GM21825 (cell line): ENCODE data around the gene PTPDC1.

ENCODE experiments used
- ATAC-seq: cut with Tn5 transposase; IDR thresholded peaks from one replicate; pipeline ENCODE4 v1.9.1; 2021; ENCODE audit warnings: mild to moderate bottlenecking, moderate library complexity; ENCODE audit not compliant: unreplicated experiment

The PTPDC1 gene

DNA sequence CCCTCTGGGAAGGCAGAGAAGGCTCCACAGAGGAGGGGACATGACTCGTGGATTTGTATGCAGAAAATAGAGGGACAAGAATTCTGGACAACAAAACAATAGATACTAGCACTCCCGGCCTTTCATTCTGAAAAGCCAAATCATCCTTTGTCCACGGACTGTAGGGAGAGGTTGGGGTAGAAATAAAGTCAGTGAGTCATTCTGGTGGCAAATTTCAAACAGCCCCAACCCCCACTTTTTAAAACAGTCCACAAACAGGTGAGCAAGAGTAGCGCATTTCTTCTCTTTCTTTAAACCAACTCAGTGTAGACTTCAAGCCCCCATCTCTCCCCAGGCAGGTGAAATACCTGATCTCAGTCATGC is 56.1 kb downstream of the PTPDC1 start:
- no peak for ATAC-seq

DNA sequence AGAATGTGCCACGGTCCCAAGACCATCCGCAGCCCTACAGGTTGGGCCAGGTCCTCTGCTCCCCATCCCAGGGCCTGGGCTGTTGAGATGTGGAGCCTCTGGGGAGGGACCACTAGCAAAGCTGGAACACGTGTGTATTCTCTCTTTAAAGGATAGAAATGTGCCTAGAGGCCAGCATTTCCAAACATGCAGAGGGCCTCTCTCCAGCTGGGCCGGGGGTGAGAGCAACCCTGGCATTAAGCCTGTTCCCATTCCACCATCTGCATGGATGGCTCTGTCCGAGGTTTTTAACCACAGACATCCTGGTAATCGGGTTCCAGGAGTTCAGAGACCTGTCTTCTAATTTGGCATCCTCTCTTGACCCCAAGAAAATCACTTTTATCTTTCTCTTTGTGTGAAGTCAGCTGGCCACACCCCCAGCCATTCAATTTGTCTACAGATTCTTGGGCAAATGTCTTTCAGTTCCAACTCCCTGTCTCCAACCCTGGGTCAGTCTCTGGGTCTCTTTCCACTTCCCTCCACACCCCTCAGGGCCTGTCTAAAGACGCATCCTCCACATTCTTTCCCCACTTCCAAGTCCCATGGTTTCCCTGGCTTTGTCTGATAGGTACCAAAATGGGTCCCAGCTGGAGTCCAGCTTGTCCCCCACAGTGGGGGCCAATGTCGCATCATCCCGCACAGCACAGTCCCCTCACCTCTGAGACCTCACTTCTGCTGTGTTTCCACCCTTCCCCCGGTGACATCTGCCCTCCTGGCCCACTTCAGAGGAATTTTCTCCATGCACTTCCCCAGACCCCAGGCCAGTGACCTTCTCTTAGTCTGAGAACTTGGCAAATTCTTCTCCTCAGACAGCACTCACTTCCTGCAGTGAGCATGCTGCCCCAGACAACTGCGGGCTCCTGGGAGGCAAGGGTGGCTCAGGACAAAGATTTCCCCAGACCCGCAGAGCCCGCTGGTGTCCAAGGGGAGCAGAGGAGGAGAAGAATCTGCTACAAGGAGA is 56.8 kb downstream of the PTPDC1 start:
- ATAC-seq, result no peak

DNA sequence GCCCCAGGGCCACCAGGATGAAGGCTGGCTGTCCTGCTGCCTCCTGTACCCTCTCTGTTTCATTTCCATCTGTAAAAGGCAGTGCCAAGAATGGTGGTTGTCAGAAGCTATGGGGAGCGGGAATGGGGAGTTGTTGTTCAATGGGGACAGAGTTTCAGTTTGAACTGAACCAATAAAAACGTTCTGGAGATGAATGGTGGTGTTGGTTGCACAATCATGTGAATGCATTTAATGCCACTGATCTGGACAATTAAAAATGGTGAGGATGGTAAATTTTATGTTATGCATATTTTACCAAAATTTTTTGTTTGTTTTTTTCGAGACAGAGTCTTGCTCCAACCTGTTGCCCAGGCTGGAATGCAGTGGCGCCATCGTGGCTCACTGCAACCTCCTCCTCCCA is 58.1 kb downstream of the PTPDC1 start:
- ATAC-seq, result no peak

DNA sequence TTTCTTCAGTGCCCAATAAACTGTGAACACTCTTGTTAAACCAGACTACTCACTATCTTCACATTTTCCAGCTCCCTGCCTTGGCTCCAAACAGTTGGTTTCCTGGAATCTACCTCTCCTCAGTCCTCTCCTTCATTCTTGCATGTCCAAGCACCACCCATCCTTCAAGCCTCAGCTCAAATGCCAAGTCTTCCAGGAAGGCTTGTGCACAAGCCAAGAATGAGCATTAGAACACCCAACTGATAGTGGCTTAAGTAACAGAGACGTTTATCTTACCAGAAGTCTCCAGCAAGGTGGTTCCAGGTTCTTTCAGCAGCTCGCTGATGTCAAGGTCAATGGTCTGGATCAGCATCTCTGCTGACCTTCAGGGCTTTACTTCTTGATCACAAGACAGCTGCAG is 60.1 kb downstream of the PTPDC1 start:
- ATAC-seq, result no peak

DNA sequence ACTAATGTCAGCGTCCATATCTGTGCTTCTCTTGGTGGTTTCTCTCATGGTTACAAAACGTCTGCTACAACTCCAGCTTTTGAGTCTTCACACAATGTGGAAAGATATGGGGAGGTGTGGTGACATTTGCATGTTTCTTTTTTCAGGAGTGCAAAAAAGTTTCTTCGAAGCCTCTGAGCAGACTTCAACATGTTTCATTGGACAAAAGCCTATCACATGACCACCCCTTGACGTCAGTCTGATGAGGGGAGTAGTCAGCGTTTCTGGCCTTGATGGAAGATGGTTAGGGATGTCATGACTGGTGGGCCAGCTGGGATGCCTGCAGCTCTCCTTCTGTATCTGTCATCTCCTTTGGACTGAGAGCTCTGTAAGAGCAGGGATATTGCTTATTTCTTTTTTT is 61.4 kb downstream of the PTPDC1 start:
- no peak for ATAC-seq

DNA sequence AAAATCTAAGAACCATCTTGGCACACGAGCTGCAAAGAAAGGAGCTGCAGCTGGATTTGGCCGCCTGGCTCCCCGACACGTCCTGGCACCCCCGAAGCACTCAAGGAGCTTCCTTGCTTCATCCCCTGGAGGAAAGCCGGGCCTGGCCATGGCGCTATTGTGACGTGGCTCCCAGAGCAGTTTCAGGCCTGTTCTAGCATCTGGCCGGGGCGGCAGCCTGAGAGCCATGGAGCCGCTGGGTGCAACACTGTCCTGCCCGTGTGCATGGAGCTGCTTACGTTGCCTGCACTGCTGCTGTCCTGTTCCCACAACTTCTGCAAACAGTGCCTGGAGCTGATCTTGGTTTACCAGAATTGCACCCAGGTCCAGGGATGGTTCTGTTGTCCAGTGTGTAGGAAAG is 63.5 kb downstream of the PTPDC1 start:
- ATAC-seq, result no peak

DNA sequence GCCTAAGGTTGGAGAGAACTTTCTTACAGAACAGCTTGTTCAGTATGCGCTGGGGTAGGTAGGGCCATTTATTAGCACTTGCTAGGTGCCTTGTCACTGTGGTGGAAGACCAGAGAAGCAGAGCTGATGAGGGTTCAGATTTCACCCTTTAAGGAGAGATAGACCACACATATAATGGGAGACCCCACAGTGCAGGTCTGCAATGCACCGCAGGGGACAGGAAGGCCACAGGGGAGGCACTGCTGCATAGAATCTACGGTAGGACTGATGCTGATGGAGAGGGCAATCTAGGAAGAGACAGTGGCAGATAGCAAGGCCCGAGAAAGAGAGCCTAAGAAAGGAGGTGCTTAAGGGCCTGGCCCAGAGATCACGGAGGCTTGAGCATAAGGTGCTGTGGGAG is 64.2 kb downstream of the PTPDC1 start:
- no peak for ATAC-seq

DNA sequence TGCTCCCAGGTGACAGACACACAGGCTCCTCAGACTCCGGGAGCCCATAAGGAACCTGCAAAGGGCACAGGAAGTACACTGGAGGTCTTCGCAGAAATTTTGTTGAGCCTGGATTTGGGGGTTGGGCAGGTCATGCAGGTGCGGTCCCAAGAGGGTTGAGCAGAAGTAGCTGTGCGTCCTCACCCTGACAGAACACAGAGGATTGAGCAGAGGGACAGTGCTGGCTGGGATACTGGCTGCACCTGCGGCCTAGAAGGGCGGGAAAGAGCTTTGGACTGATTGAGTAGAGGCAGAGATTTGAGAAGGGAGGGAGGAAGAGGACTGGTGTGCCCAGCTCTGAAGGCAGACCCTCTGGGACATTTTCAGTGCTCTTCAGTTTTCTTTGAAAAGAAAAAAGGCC is 65.4 kb downstream of the PTPDC1 start:
- no peak for ATAC-seq

DNA sequence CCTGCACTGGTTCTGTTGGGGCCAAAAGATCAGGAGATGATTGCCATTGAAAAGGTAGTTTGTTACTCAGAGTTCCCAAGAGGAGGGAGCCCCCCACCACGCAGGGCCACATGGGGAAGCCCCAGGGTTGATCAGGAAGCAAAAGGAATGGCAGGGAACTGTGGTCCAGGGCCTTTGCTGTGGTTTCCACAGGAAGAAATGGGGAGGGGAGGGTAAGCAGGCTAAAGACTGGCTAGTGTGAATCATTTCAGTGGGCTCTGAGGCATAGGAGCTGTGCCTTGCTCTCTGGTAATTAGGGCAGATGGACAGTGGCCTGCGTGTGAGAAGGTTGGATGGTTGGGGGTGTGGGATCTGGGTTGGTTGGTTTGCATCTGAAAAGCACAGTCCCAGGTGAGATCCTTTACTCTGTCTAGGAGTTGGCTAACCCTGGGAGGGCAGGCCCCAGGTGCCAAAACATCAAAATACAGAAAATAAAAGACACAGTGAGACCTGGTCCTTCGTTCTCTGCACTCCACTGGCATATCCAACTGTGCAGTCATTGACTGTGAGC is 66.1 kb downstream of the PTPDC1 start:
- ATAC-seq, result no peak

DNA sequence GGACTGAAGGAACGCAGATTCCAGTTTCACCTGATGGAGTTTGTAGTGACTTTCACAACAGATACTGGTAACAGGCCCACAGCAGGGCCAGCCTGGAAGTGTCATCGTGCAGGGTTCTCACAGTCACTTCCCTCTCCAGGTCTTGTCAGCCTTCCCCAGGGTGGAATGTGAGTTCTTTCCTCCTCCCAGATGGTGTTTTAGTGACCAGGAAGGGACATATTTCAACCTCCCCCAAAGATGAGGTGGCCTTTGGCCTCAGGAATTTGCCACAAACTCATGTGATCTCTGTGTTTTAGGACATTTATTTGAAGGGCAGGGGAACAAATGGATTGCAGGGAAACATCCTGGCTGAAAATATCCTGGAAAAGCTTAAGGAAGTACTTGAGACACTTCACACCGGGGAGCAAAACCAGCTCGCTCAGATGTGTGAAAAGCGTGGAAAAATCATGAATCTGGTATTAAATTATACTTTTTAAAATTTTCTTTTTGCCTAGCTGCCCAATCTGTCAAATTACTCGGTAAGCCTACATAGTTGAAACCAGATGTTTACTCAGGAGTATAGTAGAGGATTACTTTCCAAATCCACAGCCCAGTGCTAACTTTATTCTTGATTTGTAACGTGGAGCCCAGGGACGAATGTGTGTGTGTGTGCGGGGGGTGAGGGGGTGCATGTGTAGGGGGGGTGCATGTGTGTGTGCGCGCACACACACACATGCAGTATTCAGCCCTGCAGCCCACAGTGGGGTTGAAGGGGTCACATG is 66.8 kb downstream of the PTPDC1 start:
- no peak for ATAC-seq

DNA sequence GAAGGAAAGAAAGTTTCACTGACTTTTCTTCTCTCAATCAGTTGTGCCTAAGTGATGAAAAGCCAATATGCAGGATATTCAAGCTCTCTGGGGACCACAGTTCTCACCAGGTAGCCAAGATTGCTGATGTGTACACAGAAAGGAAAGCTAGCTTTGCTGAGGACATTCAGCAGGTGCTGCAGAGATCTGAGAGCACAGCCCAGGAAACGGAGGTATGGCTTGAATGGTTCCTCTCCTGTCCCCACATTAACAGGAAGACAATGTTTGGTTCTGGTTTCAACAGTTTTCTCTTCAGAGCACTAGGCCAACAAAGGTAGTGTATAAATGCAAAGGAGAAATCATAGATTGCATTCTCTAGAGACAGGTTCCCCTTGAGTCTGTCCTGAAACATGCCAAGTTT is 69.6 kb downstream of the PTPDC1 start:
- peak; percentile 61 for ATAC-seq

DNA sequence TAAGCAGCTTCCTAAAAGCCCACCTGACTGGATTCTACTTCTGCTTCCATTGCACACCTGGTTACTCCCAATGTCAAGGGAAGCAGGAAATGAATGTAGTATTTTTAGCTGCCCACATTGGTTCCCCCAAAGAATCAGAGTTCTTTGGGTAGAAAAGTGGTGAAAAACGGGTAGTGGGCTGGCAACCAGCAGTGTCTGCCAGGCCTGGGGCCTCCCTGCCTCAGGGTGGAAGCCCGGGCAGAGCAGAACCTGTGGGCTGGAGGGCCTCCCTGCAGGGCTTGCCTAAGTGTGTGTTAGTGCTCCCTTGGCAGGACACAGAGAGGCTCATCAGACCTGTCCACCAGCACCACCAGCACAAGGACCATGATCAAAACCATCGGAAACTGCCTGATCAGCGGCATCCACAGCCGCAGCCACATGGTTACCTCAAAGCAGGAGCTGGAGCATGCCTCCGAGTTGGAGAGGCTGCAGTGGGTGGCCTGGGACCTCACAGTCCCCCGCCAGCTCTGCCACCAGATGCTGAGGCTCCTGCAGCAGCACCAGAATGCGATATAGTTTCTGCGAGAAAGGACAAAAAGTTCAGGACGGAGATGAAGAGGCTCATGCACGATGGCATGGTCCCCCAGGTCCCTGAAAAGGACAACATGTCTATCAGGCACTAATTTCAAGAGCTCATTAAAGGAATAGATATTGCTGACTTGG is 72.2 kb downstream of the PTPDC1 start:
- no peak for ATAC-seq

DNA sequence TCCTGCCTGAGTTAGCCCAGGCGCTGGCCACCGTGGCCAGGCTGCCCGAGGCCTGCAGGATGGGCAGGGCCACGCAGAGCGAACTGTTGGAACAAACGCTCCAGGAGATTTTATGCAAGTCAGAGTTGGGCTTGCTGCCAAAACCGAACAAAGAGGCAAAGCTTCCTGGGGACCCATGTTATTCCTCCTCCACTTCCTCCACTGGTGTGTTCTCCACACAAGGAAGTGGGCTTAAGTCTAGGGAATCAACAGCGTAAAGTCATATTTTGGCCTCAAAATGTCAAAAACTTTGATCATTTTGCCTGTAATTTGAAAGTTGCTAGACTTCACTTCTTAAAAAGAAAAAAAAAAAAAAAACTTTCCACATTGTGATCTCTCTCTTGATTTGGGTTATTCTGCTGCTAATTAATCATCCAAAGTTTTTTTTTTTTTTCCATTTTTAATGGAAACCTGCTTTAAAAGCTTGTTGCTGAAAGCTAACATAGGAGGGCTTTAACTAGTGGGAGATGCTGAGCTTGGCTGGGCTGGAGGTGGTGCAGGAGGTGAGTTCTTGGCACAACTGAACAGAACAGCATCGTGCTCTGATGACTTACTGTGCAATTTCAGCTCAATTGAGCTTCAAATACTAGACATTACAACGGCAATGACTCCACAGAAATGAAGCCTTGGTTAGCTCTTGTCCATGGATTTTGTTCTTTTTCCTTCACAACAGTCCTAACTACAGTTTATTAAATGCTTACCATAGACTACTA is 73.0 kb downstream of the PTPDC1 start:
- no peak for ATAC-seq
